Measurements from ENCODE around the gene KIF16B. TPM values are rescaled to one million over a fixed set of nuclear protein-coding genes. Genes with fewer than 3 reads are reported as not detected.
"Not testable (repeated sequence)": the region's sequence is repeated elsewhere in the genome, so short reads cannot be mapped to it uniquely, and the experiment has no call there.

The KIF16B gene
- polyA plus RNA-seq, 6 donors from 2014 or later: 3.2 to 7.1 (median 5.1) TPM

DNA sequence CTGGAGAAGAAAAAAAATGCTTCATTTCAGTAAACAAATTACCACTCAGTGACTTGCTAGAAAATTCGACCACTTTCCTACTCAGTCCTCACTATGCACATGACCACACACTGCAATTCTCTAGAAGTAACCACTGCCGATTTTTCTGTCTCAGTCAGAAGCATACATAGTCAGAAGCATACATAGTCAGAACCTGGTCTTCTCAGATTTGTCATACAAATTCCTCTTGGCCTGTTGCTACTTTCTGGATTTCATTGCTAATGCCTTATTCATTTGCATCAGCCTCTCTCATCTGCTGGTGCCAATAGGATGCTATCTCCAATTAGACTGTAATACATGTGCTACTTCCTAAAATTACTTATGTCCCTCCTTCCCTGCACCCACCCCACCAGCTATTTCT, 10.2 kb upstream of the KIF16B start:
- H3K27ac Mint-ChIP-seq: no peak overlapping the region
- H3K27me3 Mint-ChIP-seq: peaks cover 27 to 36% (median 29%) of the 10 kb centered on the region in 3 donors
- no peak for ATAC-seq (ENCODE audit: low read depth in 2 of 2)
- H3K4me1 Mint-ChIP-seq: peaks cover 0 to 2% (median 0%) of the 10 kb centered on the region in 3 donors
- DNase-seq: no peak
- no peaks in the 10 kb centered on the region for H3K9me3 Mint-ChIP-seq
- no peaks in the 10 kb centered on the region for H3K36me3 Mint-ChIP-seq
- no peak overlapping the region for H3K4me3 Mint-ChIP-seq

DNA sequence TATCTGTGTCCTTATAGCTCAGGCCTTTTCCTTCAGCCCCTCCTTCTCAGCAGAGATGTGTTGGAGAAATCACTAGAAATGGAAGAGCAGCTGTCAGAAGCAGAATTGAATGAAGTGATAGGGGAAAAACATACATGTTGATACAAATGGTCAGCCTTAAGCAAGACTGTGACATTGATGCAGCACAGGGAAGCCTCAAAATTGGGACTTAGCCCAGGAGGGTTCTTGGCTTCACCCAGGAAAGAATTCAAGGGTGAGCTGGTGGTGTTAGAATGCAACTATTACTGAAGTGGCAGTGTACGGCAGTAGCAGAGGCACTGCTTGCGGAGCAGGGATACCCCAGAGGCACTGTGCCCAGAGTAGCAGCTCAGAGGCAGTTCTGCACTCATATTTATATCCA, 8.0 kb upstream of the KIF16B start:
- no peak overlapping the region for H3K4me3 Mint-ChIP-seq
- DNase-seq (no peak), ATAC-seq (ENCODE audit: low read depth in 2 of 2) (no peak)
- no peaks in the 10 kb centered on the region for H3K36me3 Mint-ChIP-seq
- H3K27ac Mint-ChIP-seq: no peak overlapping the region
- H3K9me3 Mint-ChIP-seq: no peaks in the 10 kb centered on the region
- no peaks in the 10 kb centered on the region for H3K4me1 Mint-ChIP-seq
- H3K27me3 Mint-ChIP-seq: peaks cover 14 to 16% (median 15%) of the 10 kb centered on the region in 3 donors

DNA sequence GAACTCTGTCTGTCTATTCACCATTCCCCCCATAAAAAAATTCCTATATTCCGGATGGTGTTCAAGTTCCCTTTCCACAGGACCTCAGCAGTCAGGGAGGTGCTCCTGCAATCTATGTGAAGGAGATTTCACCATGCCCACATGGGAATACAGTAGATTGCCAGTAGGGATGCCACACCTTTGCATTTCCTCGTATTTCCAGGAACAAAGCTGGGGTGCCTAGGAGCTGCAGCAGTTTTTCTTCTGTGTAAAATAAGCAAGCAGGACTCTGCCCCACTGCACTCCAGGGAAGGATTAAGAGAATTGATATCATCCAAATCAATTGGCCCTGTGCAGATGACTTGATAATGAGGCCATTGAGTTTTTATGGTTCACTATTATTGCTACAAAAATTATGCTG, 7.4 kb upstream of the KIF16B start:
- no peaks in the 10 kb centered on the region for H3K9me3 Mint-ChIP-seq
- DNase-seq (no peak), ATAC-seq (ENCODE audit: low read depth in 2 of 2) (no peak)
- H3K27ac Mint-ChIP-seq: no peak overlapping the region
- peaks cover under 1 to 4% (median 2%) of the 10 kb centered on the region in 3 donors for H3K4me1 Mint-ChIP-seq
- H3K36me3 Mint-ChIP-seq: no peaks in the 10 kb centered on the region
- peaks cover 13 to 15% (median 14%) of the 10 kb centered on the region in 3 donors for H3K27me3 Mint-ChIP-seq
- no peak overlapping the region for H3K4me3 Mint-ChIP-seq

DNA sequence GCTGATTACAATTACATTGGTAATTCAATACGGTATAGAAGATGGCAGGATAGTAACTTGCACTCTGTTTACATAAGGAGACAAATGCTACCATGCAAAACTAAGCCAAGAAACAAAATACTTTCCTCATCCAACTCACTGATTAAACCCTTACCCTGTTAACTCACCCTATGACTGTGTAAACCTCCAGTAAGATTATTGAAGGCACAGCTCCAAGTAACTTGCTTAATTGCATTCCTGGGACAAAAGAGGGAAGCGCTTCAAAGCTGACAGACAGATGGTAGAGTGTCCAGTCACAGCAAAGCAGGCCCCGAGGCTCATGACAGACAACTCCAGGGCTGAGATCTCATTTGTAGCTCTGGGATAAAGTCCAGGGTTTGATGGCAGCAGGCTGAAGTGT, 6.9 kb upstream of the KIF16B start:
- no peak overlapping the region for H3K4me3 Mint-ChIP-seq
- peaks cover 13 to 15% (median 14%) of the 10 kb centered on the region in 3 donors for H3K27me3 Mint-ChIP-seq
- no peaks in the 10 kb centered on the region for H3K9me3 Mint-ChIP-seq
- no peaks in the 10 kb centered on the region for H3K36me3 Mint-ChIP-seq
- no peak for DNase-seq
- H3K27ac Mint-ChIP-seq: no peak overlapping the region
- ATAC-seq (ENCODE audit: low read depth in 2 of 2): no peak
- peaks cover 5 to 9% (median 7%) of the 10 kb centered on the region in 3 donors for H3K4me1 Mint-ChIP-seq

DNA sequence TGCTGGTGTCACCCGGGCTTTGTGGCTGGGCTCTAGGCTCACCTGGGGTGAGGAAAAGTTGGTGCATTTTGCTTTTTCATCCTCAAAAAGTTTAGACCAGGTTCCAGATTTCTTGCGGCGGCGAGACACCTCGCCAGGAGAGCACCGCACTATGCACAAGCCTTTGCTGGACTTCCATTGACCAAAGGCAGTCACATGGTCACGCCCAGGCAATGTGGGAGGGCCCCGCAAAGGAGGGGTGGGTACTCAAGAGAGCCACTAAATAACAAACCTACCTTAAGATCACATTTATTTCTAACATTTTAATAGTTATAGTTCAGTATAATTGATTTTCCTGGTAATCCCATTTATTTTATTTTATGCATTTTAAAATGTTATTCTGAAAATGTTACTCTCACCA, 3.0 kb upstream of the KIF16B start:
- Mint-ChIP-seq H3K27ac (peak overlapping the region in 1 of 6 donors; percentile 42), H3K4me1 (peaks cover 23 to 45% (median 42%) of the 10 kb centered on the region in 3 donors), H3K36me3 (no peaks in the 10 kb centered on the region), H3K27me3 (no peaks in the 10 kb centered on the region), H3K9me3 (no peaks in the 10 kb centered on the region), H3K4me3 (peak overlapping the region in 5 of 8 donors; percentile 6 to 53 (median 29))
- ATAC-seq (ENCODE audit: low read depth in 2 of 2) (no peak), DNase-seq (no peak)

DNA sequence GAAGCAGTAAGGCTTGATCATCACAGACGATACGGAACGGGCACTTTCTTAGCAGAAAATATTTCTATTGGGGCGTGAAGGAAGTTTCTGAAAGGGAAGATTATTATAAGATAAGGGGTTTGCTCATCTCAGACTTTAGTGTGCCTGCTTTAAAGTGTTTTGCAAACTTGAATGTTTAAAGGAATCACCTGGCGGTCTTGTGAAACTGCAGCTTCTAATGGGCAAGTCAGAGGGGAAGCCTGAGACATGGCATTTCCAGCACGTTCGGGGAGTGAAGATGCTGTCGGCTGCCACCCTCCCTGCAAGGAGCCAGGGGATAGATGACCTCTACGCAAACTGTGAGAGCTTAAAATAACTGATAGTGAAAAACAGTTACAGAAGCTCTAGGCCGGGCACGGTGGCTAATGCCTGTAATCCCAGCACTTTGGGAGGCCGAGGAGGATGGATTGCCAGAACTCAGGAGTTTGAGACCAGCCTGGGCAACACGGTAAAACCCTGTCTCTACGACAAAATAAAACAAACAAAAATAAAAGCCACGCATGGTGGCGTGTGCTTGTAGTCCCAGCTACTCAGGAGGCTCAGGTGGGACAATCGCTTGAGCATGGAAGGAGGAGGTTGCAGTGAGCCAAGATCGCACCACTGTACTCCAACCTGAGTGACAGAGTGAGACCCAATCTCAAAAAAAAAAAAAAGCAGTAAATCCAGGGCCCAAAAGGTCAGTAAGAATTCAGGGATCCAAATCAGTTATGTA, 2.3 kb upstream of the KIF16B start:
- peak overlapping the region; percentile 87 to 95 (median 94) for H3K4me3 Mint-ChIP-seq
- peak; percentile 2 for DNase-seq
- no peaks in the 10 kb centered on the region for H3K36me3 Mint-ChIP-seq
- peak overlapping the region in 4 of 6 donors; percentile 16 to 88 (median 67) for H3K27ac Mint-ChIP-seq
- ATAC-seq (ENCODE audit: low read depth in 2 of 2): peak in 1 of 2 donors; percentile 1
- H3K9me3 Mint-ChIP-seq: no peaks in the 10 kb centered on the region
- H3K4me1 Mint-ChIP-seq: peaks cover 30 to 51% (median 48%) of the 10 kb centered on the region in 3 donors
- no peaks in the 10 kb centered on the region for H3K27me3 Mint-ChIP-seq

DNA sequence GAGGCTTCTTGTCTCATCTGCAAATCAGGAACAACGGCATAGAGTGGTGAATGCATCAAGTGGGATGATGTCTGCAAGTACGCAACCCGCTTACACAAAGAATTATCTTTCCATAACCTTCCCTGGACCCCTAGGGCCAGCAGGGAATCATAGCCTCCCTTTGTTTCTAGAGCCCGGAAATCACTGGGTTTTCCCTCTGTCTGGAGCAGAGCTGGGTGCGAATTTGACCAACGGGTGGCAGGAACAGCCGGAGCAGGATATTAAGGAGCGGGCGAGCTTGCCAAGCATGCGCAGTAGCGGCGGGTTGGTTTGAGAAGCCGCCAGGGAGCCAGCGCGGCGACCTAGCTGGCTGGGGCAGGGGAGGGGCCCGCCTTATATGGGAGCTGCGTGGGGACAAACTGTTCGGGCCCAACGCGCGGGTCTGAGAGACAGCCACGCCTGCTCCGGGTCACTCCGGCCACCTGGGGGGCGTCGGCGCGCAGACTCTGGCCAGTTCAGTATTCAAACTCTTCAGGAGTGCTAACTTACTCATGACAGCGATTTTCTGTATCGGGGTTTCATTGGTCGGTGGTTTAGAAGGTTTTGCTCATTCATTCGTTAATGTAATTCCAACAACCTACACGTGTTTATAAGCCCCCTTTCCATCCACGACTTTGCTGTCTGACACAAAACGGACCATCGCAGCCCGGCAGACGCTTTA, 1.6 kb upstream of the KIF16B start:
- DNase-seq (peak; percentile 68), ATAC-seq (ENCODE audit: low read depth in 2 of 2) (peak; percentile 68 to 71)
- no peaks in the 10 kb centered on the region for H3K27me3 Mint-ChIP-seq
- no peaks in the 10 kb centered on the region for H3K9me3 Mint-ChIP-seq
- H3K4me1 Mint-ChIP-seq: peaks cover 30 to 54% (median 53%) of the 10 kb centered on the region in 3 donors
- H3K4me3 Mint-ChIP-seq: peak overlapping the region; percentile 87 to 95 (median 94)
- H3K27ac Mint-ChIP-seq: peak overlapping the region in 5 of 6 donors; percentile 51 to 88 (median 70)
- no peaks in the 10 kb centered on the region for H3K36me3 Mint-ChIP-seq

DNA sequence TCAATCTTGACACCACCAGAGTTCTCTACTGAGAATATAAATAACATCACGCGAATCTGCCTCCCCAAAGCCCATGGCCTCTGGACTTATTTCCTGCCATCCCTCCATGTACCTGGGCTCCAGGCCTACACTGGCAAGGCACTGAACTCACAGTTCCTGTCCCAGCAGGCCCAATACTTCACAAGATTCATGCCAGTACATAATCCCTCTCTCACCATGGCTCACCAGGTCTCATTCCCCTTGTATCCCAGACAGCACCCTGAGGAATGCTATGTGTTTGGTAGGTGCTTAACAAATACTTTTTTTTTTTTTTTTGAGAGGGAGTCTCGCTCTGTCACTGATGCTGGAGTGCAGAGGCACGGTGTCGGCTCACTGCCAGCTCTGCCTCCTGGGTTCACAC, 1.9 kb downstream of the KIF16B start:
- Mint-ChIP-seq H3K36me3 (no peaks in the 10 kb centered on the region), H3K27ac (peak overlapping the region in 1 of 6 donors; percentile 75), H3K9me3 (no peaks in the 10 kb centered on the region), H3K4me3 (peak overlapping the region in 3 of 8 donors; percentile 7 to 89 (median 40)), H3K4me1 (peaks cover 30 to 60% (median 53%) of the 10 kb centered on the region in 3 donors), H3K27me3 (no peaks in the 10 kb centered on the region)
- ATAC-seq (ENCODE audit: low read depth in 2 of 2) (no peak), DNase-seq (no peak)

DNA sequence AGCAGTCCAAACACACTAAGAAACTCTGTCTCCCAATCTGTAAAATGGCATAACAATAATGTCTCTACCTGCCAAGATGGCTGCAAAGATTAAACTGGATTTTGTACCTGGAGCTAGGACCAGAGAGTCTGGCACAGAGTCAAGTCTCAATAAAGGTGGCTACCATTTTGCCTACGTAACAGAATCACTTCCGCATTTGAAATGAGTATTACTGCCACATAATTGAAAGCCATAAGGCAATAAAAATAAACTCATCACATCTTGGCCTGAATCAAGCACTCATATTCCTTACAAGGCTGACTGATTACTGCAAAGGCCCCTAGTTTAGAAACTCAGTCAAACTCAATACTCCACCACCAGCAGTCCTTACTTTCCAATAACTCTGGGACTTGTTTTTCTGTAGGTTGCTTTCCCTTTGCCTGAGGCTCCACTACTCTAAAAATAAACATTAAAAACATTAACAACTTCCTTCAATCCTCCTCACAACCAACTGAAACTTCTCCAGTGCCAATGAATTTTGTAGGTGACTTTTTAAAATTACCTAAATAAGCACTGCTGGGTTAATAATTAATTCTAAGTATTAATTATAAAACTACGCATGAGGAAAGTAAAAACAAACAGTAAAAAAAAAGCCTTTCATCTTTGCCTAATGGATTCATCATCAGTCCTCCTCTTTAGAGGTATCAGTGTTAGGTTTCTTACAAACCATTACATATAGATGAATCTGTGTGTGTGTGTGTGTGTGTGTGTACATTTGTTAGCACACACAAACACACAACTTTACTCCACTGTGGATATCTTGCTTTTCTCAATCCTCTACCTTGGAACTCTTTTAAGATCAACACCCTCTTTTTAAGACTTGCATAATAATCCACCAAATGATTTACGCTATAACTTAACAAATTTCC, 3.7 kb downstream of the KIF16B start:
- peaks cover 0 to 5% (median 0%) of the 10 kb centered on the region in 7 donors for H3K9me3 Mint-ChIP-seq
- peaks cover 24 to 56% (median 37%) of the 10 kb centered on the region in 3 donors for H3K4me1 Mint-ChIP-seq
- H3K27ac Mint-ChIP-seq: peak overlapping the region in 1 of 6 donors; percentile 15
- no peaks in the 10 kb centered on the region for H3K27me3 Mint-ChIP-seq
- ATAC-seq (ENCODE audit: low read depth in 2 of 2) (no peak), DNase-seq (no peak)
- H3K4me3 Mint-ChIP-seq: peak overlapping the region in 1 of 8 donors; percentile 11
- H3K36me3 Mint-ChIP-seq: no peaks in the 10 kb centered on the region

DNA sequence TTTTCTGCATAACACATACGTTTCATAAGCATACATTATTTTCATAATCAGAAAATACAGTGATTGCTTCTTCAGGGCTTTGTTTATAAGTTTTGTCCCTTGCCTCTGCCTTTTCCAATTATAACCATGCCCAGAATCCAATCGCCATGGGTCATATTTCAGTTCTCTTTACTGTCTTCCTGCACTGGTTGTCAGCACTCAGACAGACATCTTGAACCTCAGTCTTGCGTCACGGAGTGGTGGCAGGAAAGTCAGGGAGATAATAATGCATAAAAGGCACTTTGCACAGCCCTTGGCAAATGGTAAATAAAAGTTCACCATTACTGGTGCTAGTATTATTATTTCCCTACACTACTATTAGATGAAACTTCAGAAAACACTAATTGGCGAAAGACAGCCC, 7.2 kb downstream of the KIF16B start:
- H3K4me1 Mint-ChIP-seq: peaks cover 7 to 42% (median 13%) of the 10 kb centered on the region in 3 donors

DNA sequence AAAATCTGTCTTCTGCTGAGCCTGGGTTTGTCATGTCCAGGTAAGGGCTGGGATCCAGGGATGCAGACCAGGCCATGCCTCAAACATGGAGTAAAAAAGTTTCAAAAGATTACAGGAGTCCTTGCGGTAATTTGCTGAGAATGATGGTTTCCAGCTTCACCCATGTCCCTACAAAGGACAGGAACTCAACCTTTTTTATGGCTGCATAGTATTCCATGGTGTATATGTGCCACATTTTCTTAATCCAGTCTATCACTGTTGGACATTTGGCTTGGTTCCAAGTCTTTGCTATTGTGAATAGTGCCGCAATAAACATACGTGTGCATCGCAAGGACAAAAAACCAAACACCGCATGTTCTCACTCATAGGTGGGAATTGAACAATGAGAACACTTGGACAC, 9.2 kb downstream of the KIF16B start:
- H3K4me1 Mint-ChIP-seq: peaks cover 4 to 28% (median 8%) of the 10 kb centered on the region in 3 donors
- H3K4me3 Mint-ChIP-seq; H3K36me3 Mint-ChIP-seq; H3K27ac Mint-ChIP-seq; DNase-seq; ATAC-seq (ENCODE audit: low read depth in 2 of 2); H3K9me3 Mint-ChIP-seq; H3K27me3 Mint-ChIP-seq: not testable (repeated sequence)

More for the DNA sequence above, 7.2 kb downstream of the KIF16B start:
- Mint-ChIP-seq H3K27ac (peak overlapping the region in 1 of 6 donors; percentile 3), H3K4me3 (no peak overlapping the region), H3K27me3 (no peaks in the 10 kb centered on the region), H3K36me3 (no peaks in the 10 kb centered on the region), H3K9me3 (peaks cover 0 to 5% (median 0%) of the 10 kb centered on the region in 7 donors)
- ATAC-seq (ENCODE audit: low read depth in 2 of 2): no peak
- no peak for DNase-seq

DNA sequence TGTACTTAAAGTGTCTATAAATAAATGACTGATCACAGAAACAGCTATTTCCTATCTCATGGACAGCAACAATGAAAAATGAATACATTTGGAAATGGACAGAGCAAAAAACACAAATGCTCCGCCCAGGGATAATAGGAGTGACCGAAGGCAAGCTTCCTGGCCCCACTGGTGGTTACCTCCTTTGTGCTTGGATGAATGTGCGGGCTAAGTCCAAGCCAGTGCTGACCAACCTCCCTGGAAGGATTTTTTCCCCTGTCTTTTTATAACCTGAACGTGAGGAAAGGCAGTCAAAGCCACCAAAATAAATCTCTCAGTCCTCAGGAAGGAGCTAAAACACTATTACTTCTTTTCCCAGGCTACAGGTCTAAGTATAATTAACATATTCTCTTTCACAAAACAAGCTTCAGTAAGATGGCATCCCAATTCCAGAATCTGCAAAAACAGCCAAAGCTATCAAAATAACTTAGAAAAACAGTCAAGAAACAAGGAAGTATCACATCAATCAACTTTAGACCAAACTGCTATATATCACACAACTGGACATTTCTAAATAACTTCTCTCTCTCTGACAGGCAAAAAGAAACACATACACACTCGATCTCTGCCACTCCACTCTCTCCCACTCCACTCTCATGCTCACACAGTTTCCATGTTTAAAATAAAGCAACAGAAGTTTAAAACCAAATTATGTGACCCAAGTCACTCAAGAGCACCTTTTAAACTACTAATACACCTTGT, 10.0 kb downstream of the KIF16B start:
- H3K27ac Mint-ChIP-seq: peak overlapping the region in 2 of 6 donors; percentile 19 to 74
- H3K36me3 Mint-ChIP-seq: no peaks in the 10 kb centered on the region

More for the DNA sequence above, 10.0 kb downstream of the KIF16B start:
- ATAC-seq (ENCODE audit: low read depth in 2 of 2) (no peak), DNase-seq (no peak)
- Mint-ChIP-seq H3K9me3 (peaks cover 0 to 5% (median 0%) of the 10 kb centered on the region in 7 donors), H3K4me1 (peaks cover 4 to 30% (median 8%) of the 10 kb centered on the region in 3 donors), H3K27me3 (no peaks in the 10 kb centered on the region), H3K4me3 (no peak overlapping the region)
